CD14-positive monocyte (primary cell): Measurements from ENCODE around the gene DNAH7. TPM values are rescaled to one million over a fixed set of nuclear protein-coding genes. Genes with fewer than 3 reads are reported as not detected.

Experiments
- DNase-seq, 3 donors: peaks; one replicate each; pipeline ENCODE4 v3.0.0-alpha.2; 2011 to 2022
- H2AFZ ChIP-seq: 2 replicates; pipeline ENCODE4 v1.6.0; 2012; ENCODE audit warnings: mild to moderate bottlenecking, low read depth, low read length, inconsistent platforms; ENCODE audit not compliant: insufficient read depth, poor library complexity, severe bottlenecking
- H3K27ac ChIP-seq, 2 donors: 1 replicate in 1 of 2; 2 replicates in 1 of 2; pipeline ENCODE4 v1.5.1; 2012 to 2013; ENCODE audit warnings: low read length in 2 of 2, control low read depth in 1 of 2, inconsistent platforms in 1 of 2, low read depth in 1 of 2, mild to moderate bottlenecking in 1 of 2
- H3K27me3 ChIP-seq, 2 donors: one replicate each; pipeline versions ENCODE4 v1.6.0 to v1.6.1; 2011 to 2013; ENCODE audit warnings: low read length in 2 of 2; ENCODE audit not compliant: control insufficient read depth in 2 of 2, insufficient read depth in 2 of 2
- H3K36me3 ChIP-seq, 2 donors: replicated peaks in 1 of 2; 1 replicate in 1 of 2; 2 replicates in 1 of 2; pipeline versions ENCODE4 v1.5.1 to v1.6.1; 2012 to 2013; ENCODE audit warnings: low read length in 2 of 2, control low read depth in 1 of 2, inconsistent platforms in 1 of 2, mild to moderate bottlenecking in 1 of 2; ENCODE audit not compliant: insufficient read depth in 2 of 2, control insufficient read depth in 1 of 2
- H3K4me1 ChIP-seq, 2 donors: 1 replicate in 1 of 2; 2 replicates in 1 of 2; pipeline versions ENCODE4 v1.5.1 to v1.6.1; 2012 to 2013; ENCODE audit warnings: low read length in 2 of 2, control low read depth in 1 of 2, inconsistent platforms in 1 of 2, mild to moderate bottlenecking in 1 of 2, moderate library complexity in 1 of 2; ENCODE audit not compliant: insufficient read depth in 2 of 2, control insufficient read depth in 1 of 2
- H3K4me2 ChIP-seq: replicated peaks from 2 replicates; pipeline ENCODE3; 2012; ENCODE audit warnings: low read length, moderate library complexity, mild to moderate bottlenecking; ENCODE audit not compliant: poor library complexity, severe bottlenecking; ENCODE audit errors: extremely low read depth
- H3K4me3 ChIP-seq, 3 experiments: fragments of 200-600 bp in 1 of 3; sonication (generic) in 1 of 3; replicated peaks in 1 of 3; 1 replicate in 2 of 3; 2 replicates in 1 of 3; pipeline ENCODE4 v1.5.1; 2011 to 2013; ENCODE audit warnings: low read length in 3 of 3, mild to moderate bottlenecking in 3 of 3, control low read depth in 2 of 3, low read depth in 2 of 3, inconsistent platforms in 1 of 3, moderate library complexity in 1 of 3
- H3K79me2 ChIP-seq: 2 replicates; pipeline ENCODE4 v1.6.0; 2012; ENCODE audit warnings: mild to moderate bottlenecking, control low read depth, inconsistent platforms, low read length, moderate library complexity; ENCODE audit not compliant: insufficient read depth
- H3K9ac ChIP-seq: 2 replicates; pipeline ENCODE4 v1.6.0; 2017; ENCODE audit warnings: low read length, mild to moderate bottlenecking; ENCODE audit not compliant: insufficient read depth, poor library complexity, severe bottlenecking
- H3K9me3 ChIP-seq, 2 donors: replicated peaks in 1 of 2; 1 replicate in 1 of 2; 2 replicates in 1 of 2; pipeline versions ENCODE4 v1.5.1 to v1.6.1; 2012 to 2013; ENCODE audit warnings: low read length in 2 of 2, control low read depth in 1 of 2; ENCODE audit not compliant: control insufficient read depth in 1 of 2, insufficient read depth in 1 of 2
- H4K20me1 ChIP-seq: 2 replicates; pipeline ENCODE4 v1.6.0; 2012; ENCODE audit warnings: mild to moderate bottlenecking, low read length, control low read depth, moderate library complexity; ENCODE audit not compliant: insufficient read depth
- H3K27ac Mint-ChIP-seq, 7 donors: one replicate each; pipeline ENCODE4 v1.8.0; 2020; ENCODE audit warnings: mild to moderate bottlenecking in 7 of 7, mixed read lengths in 7 of 7, moderate library complexity in 6 of 7, inconsistent platforms in 2 of 7
- H3K27me3 Mint-ChIP-seq, 3 donors: one replicate each; pipeline ENCODE4 v1.8.0; 2021 to 2022; ENCODE audit warnings: low read depth in 3 of 3, mild to moderate bottlenecking in 3 of 3, mixed read lengths in 3 of 3, moderate library complexity in 3 of 3, inconsistent platforms in 1 of 3
- H3K36me3 Mint-ChIP-seq, 2 donors: one replicate each; pipeline ENCODE4 v1.8.0; 2020; ENCODE audit warnings: mixed read lengths in 2 of 2, inconsistent platforms in 1 of 2, mild to moderate bottlenecking in 1 of 2
- H3K4me1 Mint-ChIP-seq: one replicate; pipeline ENCODE4 v1.8.0; 2020; ENCODE audit warnings: mild to moderate bottlenecking, mixed read lengths
- H3K4me3 Mint-ChIP-seq, 2 donors: one replicate each; pipeline ENCODE4 v1.8.0; 2020; ENCODE audit warnings: mild to moderate bottlenecking in 2 of 2, mixed read lengths in 2 of 2, moderate library complexity in 1 of 2
- H3K9me3 Mint-ChIP-seq, 7 donors: one replicate each; pipeline ENCODE4 v1.8.0; 2020 to 2022; ENCODE audit warnings: mixed read lengths in 7 of 7, mild to moderate bottlenecking in 6 of 7, moderate library complexity in 6 of 7, inconsistent platforms in 2 of 7
- WGBS: methylation state at CpG from one replicate; pipeline ENCODE4 v1.1.5; 2013; ENCODE audit warnings: missing lambda C conversion rate; ENCODE audit not compliant: insufficient coverage; 5-methylcytosine and 5-hydroxymethylcytosine counted together
- intact Hi-C, 2 donors: fragments of 100-400 bp; cut with micrococcal nuclease; formaldehyde crosslinking; loops; one replicate each; pipeline versions ENCODE4 v1.15.0 to v1.15.1; 2023
- polyA plus RNA-seq, 3 donors: library from polyadenylated mRNA; depleted of rRNA in 1 of 3; unstranded in 2 of 3; stranded (reverse) in 1 of 3; fragments of 300-500 nt in 2 of 3; fragments of >200 nt in 1 of 3; fragmentation: Illumina TruSeq in 2 of 3; gene quantifications; 1 replicate in 2 of 3; 2 replicates in 1 of 3; pipeline ENCODE4 v1.2.3, GENCODE V29; 2012 to 2021
- TF ChIP-seq, protein P1 (sequence below): fragments of 200-600 bp; IDR thresholded peaks from one replicate; pipeline ENCODE4 v1.8.0; 2022; ENCODE audit warnings: antibody characterized with exemption, mild to moderate bottlenecking

DNAH7 gene
- polyA plus RNA-seq, 3 donors = 0.07 TPM; not detected in 2

DNA sequence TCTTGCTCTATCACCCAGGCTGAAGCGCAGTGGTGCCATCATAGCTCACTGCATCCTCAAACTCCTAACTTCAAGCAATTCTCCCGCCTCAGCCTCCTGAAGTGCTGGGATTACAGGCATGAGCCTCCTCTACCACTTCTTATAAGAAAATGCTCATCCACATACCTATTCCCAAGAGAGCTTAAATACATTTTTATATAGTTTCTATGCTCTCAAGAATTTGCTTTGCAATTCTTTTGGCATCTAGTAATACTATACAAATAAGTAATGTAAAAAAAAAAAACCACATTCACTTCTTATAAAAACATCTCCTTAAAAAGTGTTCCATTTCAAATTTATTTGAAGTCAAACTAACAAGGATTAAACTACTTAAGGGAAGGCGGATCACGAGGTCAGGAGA lies 197.3 kb downstream of the DNAH7 start:
- no peak overlapping the region for H2AFZ ChIP-seq
- intact Hi-C loops = no loop called here
- H3K27ac ChIP-seq = no peak overlapping the region
- no peaks in the 10 kb centered on the region for H3K36me3 ChIP-seq
- no peaks in the 10 kb centered on the region for H3K27me3 ChIP-seq
- no peaks in the 10 kb centered on the region for H3K79me2 ChIP-seq
- TF ChIP-seq, protein P1, sequence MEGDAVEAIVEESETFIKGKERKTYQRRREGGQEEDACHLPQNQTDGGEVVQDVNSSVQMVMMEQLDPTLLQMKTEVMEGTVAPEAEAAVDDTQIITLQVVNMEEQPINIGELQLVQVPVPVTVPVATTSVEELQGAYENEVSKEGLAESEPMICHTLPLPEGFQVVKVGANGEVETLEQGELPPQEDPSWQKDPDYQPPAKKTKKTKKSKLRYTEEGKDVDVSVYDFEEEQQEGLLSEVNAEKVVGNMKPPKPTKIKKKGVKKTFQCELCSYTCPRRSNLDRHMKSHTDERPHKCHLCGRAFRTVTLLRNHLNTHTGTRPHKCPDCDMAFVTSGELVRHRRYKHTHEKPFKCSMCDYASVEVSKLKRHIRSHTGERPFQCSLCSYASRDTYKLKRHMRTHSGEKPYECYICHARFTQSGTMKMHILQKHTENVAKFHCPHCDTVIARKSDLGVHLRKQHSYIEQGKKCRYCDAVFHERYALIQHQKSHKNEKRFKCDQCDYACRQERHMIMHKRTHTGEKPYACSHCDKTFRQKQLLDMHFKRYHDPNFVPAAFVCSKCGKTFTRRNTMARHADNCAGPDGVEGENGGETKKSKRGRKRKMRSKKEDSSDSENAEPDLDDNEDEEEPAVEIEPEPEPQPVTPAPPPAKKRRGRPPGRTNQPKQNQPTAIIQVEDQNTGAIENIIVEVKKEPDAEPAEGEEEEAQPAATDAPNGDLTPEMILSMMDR = no peak
- Mint-ChIP-seq H3K36me3 (no peaks in the 10 kb centered on the region), H3K4me1 (no peaks in the 10 kb centered on the region), H3K4me3 (no peak overlapping the region), H3K9me3 (peaks cover 0 to 9% (median 3%) of the 10 kb centered on the region in 7 donors), H3K27me3 (peaks cover 0 to 3% (median 0%) of the 10 kb centered on the region in 3 donors), H3K27ac (no peak overlapping the region)
- no peak overlapping the region for H3K9ac ChIP-seq
- no peaks in the 10 kb centered on the region for H4K20me1 ChIP-seq
- no peak overlapping the region for H3K4me2 ChIP-seq
- no peaks in the 10 kb centered on the region for H3K9me3 ChIP-seq
- no peak for DNase-seq
- WGBS = 100% methylated on average over 2 of the region's 4 CpGs
- H3K4me1 ChIP-seq = no peaks in the 10 kb centered on the region
- no peak overlapping the region for H3K4me3 ChIP-seq

DNA sequence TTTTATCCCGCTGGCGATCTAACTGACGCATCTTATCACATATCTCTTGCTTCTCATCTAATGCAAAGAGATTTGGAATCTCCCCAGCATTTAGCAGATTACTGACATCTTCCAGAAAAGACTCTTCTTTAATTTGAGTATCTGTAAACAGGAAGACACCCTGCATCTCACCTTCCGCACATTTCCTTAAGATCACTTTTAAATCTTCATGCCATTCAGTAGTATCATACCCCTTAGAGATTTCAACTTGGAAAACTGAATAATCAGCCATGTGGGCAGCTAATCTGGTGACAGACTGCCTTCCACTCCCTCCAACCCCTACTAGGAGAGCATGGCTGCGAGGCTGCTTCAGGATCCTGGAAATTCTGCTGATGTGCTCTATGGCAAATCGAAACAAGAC lies 204.3 kb downstream of the DNAH7 start:
- Histone ChIP-seq H3K4me1 (peaks cover 7 to 9% of the 10 kb centered on the region in 2 donors), H3K79me2 (no peaks in the 10 kb centered on the region), H3K9ac (no peak overlapping the region), H3K4me3 (no peak overlapping the region), H2AFZ (no peak overlapping the region), H3K36me3 (no peaks in the 10 kb centered on the region), H3K27ac (no peak overlapping the region), H3K27me3 (no peaks in the 10 kb centered on the region), H4K20me1 (no peaks in the 10 kb centered on the region), H3K9me3 (no peaks in the 10 kb centered on the region), H3K4me2 (no peak overlapping the region)
- Mint-ChIP-seq H3K4me3 (no peak overlapping the region), H3K27ac (no peak overlapping the region), H3K9me3 (peaks cover 0 to 6% (median 3%) of the 10 kb centered on the region in 7 donors), H3K27me3 (no peaks in the 10 kb centered on the region), H3K36me3 (no peaks in the 10 kb centered on the region), H3K4me1 (peaks cover 12% of the 10 kb centered on the region)
- WGBS = 96% methylated on average over 5 of the region's 6 CpGs
- no peak for DNase-seq
- TF ChIP-seq, protein P1 = no peak
- intact Hi-C loops = no loop called here
